Keratinocyte (primary cell): ENCODE measurements around the gene ZNF19.

Experiments used
- CTCF ChIP-seq, 3 experiments: IDR thresholded peaks in 1 of 3; conservative IDR thresholded peaks in 1 of 3; optimal IDR thresholded peaks in 1 of 3; 2 replicates in 2 of 3; 3 replicates in 1 of 3; pipeline versions ENCODE3 to v1.5.1; 2011; ENCODE audit warnings: low read length in 3 of 3, mild to moderate bottlenecking in 3 of 3, moderate library complexity in 2 of 3, control low read depth in 1 of 3, inconsistent platforms in 1 of 3; ENCODE audit not compliant: insufficient read depth in 2 of 3; ENCODE audit errors: extremely low read depth in 1 of 3
- EZH2 ChIP-seq: IDR thresholded peaks from one replicate; pipeline ENCODE4 v1.6.1; 2012; ENCODE audit warnings: inconsistent platforms, mild to moderate bottlenecking, low read length, moderate library complexity

- no peak for TF ChIP-seq CTCF (optimal IDR thresholded peaks at IDR 0.05 in 1 of 3, IDR thresholded peaks at IDR 0.05 in 1 of 3, conservative IDR thresholded peaks at IDR 0.05 in 1 of 3; ENCODE audit: extremely low read depth in 1 of 3, insufficient read depth in 2 of 3, low read length in 3 of 3)
- no peak for TF ChIP-seq EZH2
Observed at GRCh38 chr16:71514476-71514875, 25.4 kb upstream of the ZNF19 start.
